B cell (primary cell): Measurements from ENCODE around the gene FOXO3. TPM values are rescaled to one million over a fixed set of nuclear protein-coding genes. Genes with fewer than 3 reads are reported as not detected.

Experiments
- ATAC-seq: fragments of 200-7000 bp; cut with Tn5 transposase; one replicate; pipeline ENCODE4 v1.10.0; 2021; ENCODE audit warnings: low read depth, mild to moderate bottlenecking, moderate number of reproducible peaks, moderate library complexity
- CTCF ChIA-PET: fragments of 350-600 bp; sonication (Branson Sonifier 250); formaldehyde crosslinking; loops from one replicate; lab custom pipeline; 2021; ENCODE audit warnings: antibody characterized with exemption, inconsistent platforms; lab: Charles Lee
- POLR2A ChIA-PET: fragments of 350-600 bp; sonication (Branson Sonifier 250); formaldehyde crosslinking; loops from one replicate; lab custom pipeline; 2021; ENCODE audit warnings: antibody characterized with exemption; lab: Charles Lee
- DNase-seq: peaks from one replicate; pipeline ENCODE4 v3.0.0; 2013
- H2AFZ ChIP-seq: 2 replicates; pipeline ENCODE4 v1.6.1; 2012; ENCODE audit warnings: mild to moderate bottlenecking, low read depth, low read length; ENCODE audit not compliant: insufficient read depth, poor library complexity, severe bottlenecking
- H3K27ac ChIP-seq, 2 donors: 1 replicate in 1 of 2; 2 replicates in 1 of 2; pipeline ENCODE4 v1.5.1; 2012 to 2013; ENCODE audit warnings: low read length in 2 of 2, mild to moderate bottlenecking in 2 of 2, moderate library complexity in 1 of 2
- H3K27me3 ChIP-seq, 4 experiments: fragments of 200-600 bp in 1 of 4; sonication (generic) in 1 of 4; replicated peaks in 1 of 4; 1 replicate in 2 of 4; 2 replicates in 2 of 4; pipeline versions ENCODE4 v1.6.1 to v1.7.0; 2013 to 2016; ENCODE audit warnings: low read length in 3 of 4, mild to moderate bottlenecking in 2 of 4, mixed read lengths in 1 of 4, moderate library complexity in 1 of 4; ENCODE audit not compliant: insufficient read depth in 4 of 4, control insufficient read depth in 3 of 4; ENCODE audit errors: control extremely low read depth in 1 of 4
- H3K36me3 ChIP-seq, 2 experiments: replicated peaks in 1 of 2; 1 replicate in 1 of 2; 2 replicates in 1 of 2; pipeline versions ENCODE4 v1.6.1 to v1.7.1; 2013; ENCODE audit warnings: low read length in 1 of 2; ENCODE audit not compliant: insufficient read depth in 2 of 2, control insufficient read depth in 1 of 2; ENCODE audit errors: control extremely low read depth in 1 of 2, extremely low read depth in 1 of 2
- H3K4me1 ChIP-seq, 2 donors: fragments of 200-600 bp in 1 of 2; sonication (generic) in 1 of 2; 1 replicate in 1 of 2; 2 replicates in 1 of 2; pipeline versions ENCODE4 v1.5.1 to v1.6.1; 2013 to 2017; ENCODE audit warnings: low read length in 2 of 2; ENCODE audit not compliant: control insufficient read depth in 2 of 2, insufficient read depth in 2 of 2
- H3K4me2 ChIP-seq: replicated peaks from 2 replicates; pipeline ENCODE3; 2012; ENCODE audit warnings: mild to moderate bottlenecking, low read depth, low read length; ENCODE audit not compliant: poor library complexity, severe bottlenecking
- H3K4me3 ChIP-seq, 5 experiments: fragments of 200-600 bp in 1 of 5; sonication (generic) in 1 of 5; 1 replicate in 3 of 5; 2 replicates in 2 of 5; pipeline versions ENCODE4 v1.5.1 to v1.7.0; 2011 to 2016; ENCODE audit warnings: low read length in 4 of 5, mild to moderate bottlenecking in 4 of 5, low read depth in 2 of 5, control low read depth in 1 of 5, moderate library complexity in 1 of 5; ENCODE audit not compliant: insufficient read depth in 1 of 5; ENCODE audit errors: control extremely low read depth in 1 of 5, extremely low read depth in 1 of 5
- H3K79me2 ChIP-seq: fragments of 200-600 bp; sonication (generic); one replicate; pipeline ENCODE4 v1.6.0; 2016; ENCODE audit warnings: low read length; ENCODE audit not compliant: control insufficient read depth, insufficient read depth
- H3K9ac ChIP-seq: fragments of 200-600 bp; sonication (generic); 2 replicates; pipeline ENCODE4 v1.6.1; 2017; ENCODE audit warnings: mild to moderate bottlenecking, low read length, moderate library complexity
- H3K9me3 ChIP-seq, 3 donors: one replicate each; pipeline versions ENCODE4 v1.6.1 to v1.7.1; 2013; ENCODE audit warnings: low read length in 2 of 3; ENCODE audit not compliant: control insufficient read depth in 2 of 3, insufficient read depth in 1 of 3; ENCODE audit errors: control extremely low read depth in 1 of 3
- H4K20me1 ChIP-seq: 2 replicates; pipeline ENCODE4 v1.6.0; 2012; ENCODE audit warnings: mild to moderate bottlenecking, low read length; ENCODE audit not compliant: insufficient read depth, control insufficient read depth, poor library complexity, severe bottlenecking
- H3K27ac Mint-ChIP-seq: one replicate; pipeline ENCODE4 v1.8.0; 2021; ENCODE audit warnings: mixed read lengths
- H3K27me3 Mint-ChIP-seq: one replicate; pipeline ENCODE4 v1.8.0; 2021; ENCODE audit warnings: mixed read lengths
- H3K4me1 Mint-ChIP-seq: one replicate; pipeline ENCODE4 v1.8.0; 2021; ENCODE audit warnings: mixed read lengths
- H3K4me3 Mint-ChIP-seq: one replicate; pipeline ENCODE4 v1.8.0; 2021; ENCODE audit warnings: mixed read lengths
- H3K9me3 Mint-ChIP-seq: one replicate; pipeline ENCODE4 v1.8.0; 2022; ENCODE audit warnings: mixed read lengths; ENCODE audit not compliant: insufficient read depth
- CTCF ChIP-seq: fragments of 200-600 bp; IDR thresholded peaks from one replicate; pipeline ENCODE4 v1.8.0; 2022; ENCODE audit warnings: antibody characterized with exemption, mild to moderate bottlenecking
- EZH2 ChIP-seq: IDR thresholded peaks from 2 replicates; pipeline ENCODE4 v1.6.1; 2012; ENCODE audit warnings: borderline replicate concordance, low read depth, mild to moderate bottlenecking, moderate library complexity, low read length; ENCODE audit not compliant: insufficient read depth, poor library complexity, severe bottlenecking
- WGBS: methylation state at CpG from one replicate; pipeline ENCODE4 v1.1.5; 2013; ENCODE audit warnings: missing lambda C conversion rate; ENCODE audit not compliant: insufficient coverage; 5-methylcytosine and 5-hydroxymethylcytosine counted together
- intact Hi-C: fragments of 100-400 bp; cut with micrococcal nuclease; formaldehyde crosslinking; loops from one replicate; pipeline ENCODE4 v1.10.0; 2022
- polyA plus RNA-seq: library from polyadenylated mRNA; depleted of rRNA; stranded (reverse); fragments of >200 nt; gene quantifications from 2 replicates; pipeline ENCODE4 v1.2.3, GENCODE V29; 2012
- total RNA-seq, 2 donors: library from RNA; stranded (reverse); fragments of 120-200 nt in 1 of 2; gene quantifications; 1 replicate in 1 of 2; 2 replicates in 1 of 2; pipeline versions ENCODE4 v1.2.3 to v1.2.4, GENCODE V29; 2013 to 2022

FOXO3 gene
- total and polyA plus RNA-seq, 2 donors (not counting 1 experiment from before 2014, with no cell fraction given) = 6.0 to 16.9 TPM

DNA sequence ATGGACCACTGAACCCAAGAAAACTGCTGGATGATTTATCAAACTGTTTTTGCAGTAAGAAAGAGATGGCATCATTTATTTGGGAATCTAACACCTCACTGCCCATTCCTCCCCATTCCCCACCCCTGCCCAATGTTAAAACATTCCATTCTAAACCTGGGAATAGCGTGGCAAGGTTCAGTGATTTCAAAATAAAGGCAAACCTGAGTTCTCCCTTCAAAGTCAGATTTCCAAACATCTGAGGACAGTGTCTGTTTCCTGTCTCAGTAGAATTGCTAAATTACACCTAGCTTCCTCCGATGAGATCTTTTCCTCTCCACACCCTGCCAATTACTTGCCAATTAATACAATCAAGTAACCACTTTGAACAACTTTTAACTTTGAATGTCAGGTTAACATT lies 160.1 kb downstream of the FOXO3 start:
- WGBS = 56% methylated on average over 2 of the region's 2 CpGs
- peaks cover 19% of the 10 kb centered on the region for H3K27me3 Mint-ChIP-seq
- CTCF ChIA-PET = no interaction called here
- no peak overlapping the region for H3K4me3 ChIP-seq
- no peak overlapping the region for H3K27ac Mint-ChIP-seq
- H3K79me2 ChIP-seq = no peaks in the 10 kb centered on the region
- POLR2A ChIA-PET = no interaction called here
- no peaks in the 10 kb centered on the region for H3K27me3 ChIP-seq
- peaks cover 6% of the 10 kb centered on the region for H3K9me3 Mint-ChIP-seq
- H3K9me3 ChIP-seq = peaks cover 0 to 12% (median 8%) of the 10 kb centered on the region in 3 donors
- H3K9ac ChIP-seq = no peak overlapping the region
- no peaks in the 10 kb centered on the region for H4K20me1 ChIP-seq
- DNase-seq (no peak), ATAC-seq (no peak)
- H3K4me2 ChIP-seq = no peak overlapping the region
- TF ChIP-seq EZH2 (no peak), CTCF (no peak)
- H3K4me3 Mint-ChIP-seq = no peak overlapping the region
- intact Hi-C loops = no loop called here
- no peak overlapping the region for H2AFZ ChIP-seq
- H3K36me3 ChIP-seq = no peaks in the 10 kb centered on the region
- no peaks in the 10 kb centered on the region for H3K4me1 ChIP-seq
- no peaks in the 10 kb centered on the region for H3K4me1 Mint-ChIP-seq
- H3K27ac ChIP-seq = no peak overlapping the region

DNA sequence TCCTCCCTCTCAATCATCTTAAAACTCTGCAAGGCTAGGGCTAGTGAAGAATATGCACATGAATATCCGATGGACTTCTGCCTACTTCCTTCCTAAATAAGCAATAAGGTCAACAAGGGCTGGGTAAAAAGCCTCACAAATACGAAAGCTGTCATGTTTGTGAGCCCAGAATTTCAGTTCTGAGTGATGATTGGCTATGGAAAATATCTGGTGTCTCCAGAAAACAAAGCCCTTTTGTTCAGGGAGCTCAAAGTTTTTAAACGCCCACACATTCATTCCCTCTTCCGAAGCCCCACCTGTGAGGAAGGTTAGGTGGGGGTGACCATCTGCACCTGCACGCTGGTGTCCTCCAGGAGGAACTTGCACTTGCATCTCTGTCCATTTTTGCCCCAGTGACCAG lies 160.6 kb downstream of the FOXO3 start:
- Histone ChIP-seq H3K79me2 (no peaks in the 10 kb centered on the region), H4K20me1 (no peaks in the 10 kb centered on the region), H3K27ac (no peak overlapping the region), H3K9ac (no peak overlapping the region), H3K9me3 (peaks cover 0 to 12% (median 8%) of the 10 kb centered on the region in 3 donors), H2AFZ (no peak overlapping the region), H3K4me2 (no peak overlapping the region), H3K4me1 (no peaks in the 10 kb centered on the region), H3K4me3 (no peak overlapping the region), H3K27me3 (no peaks in the 10 kb centered on the region), H3K36me3 (no peaks in the 10 kb centered on the region)
- H3K27ac Mint-ChIP-seq = no peak overlapping the region
- DNase-seq (no peak), ATAC-seq (no peak)
- H3K4me3 Mint-ChIP-seq = no peak overlapping the region
- CTCF ChIA-PET = no interaction called here
- 95% methylated on average over 2 of the region's 5 CpGs for WGBS
- POLR2A ChIA-PET = no interaction called here
- intact Hi-C loops = no loop called here
- no peaks in the 10 kb centered on the region for H3K4me1 Mint-ChIP-seq
- peaks cover 6% of the 10 kb centered on the region for H3K9me3 Mint-ChIP-seq
- no peak for TF ChIP-seq EZH2
- no peak for TF ChIP-seq CTCF
- peaks cover 19% of the 10 kb centered on the region for H3K27me3 Mint-ChIP-seq
